Adipose tissue (tissue), 3 donors: ENCODE data around the gene FBXO45. TPM values are rescaled to one million over a fixed set of nuclear protein-coding genes. Genes with fewer than 3 reads are reported as not detected.
"Not testable (repeated sequence)": the region's sequence is repeated elsewhere in the genome, so short reads cannot be mapped to it uniquely, and the experiment has no call there.

ENCODE experiments used
- H3K27ac ChIP-seq: one replicate; pipeline ENCODE4 v1.5.1; 2013; ENCODE audit warnings: low read depth, low read length
- WGBS, 3 donors: extraction: QIAGEN DNeasy Blood & Tissue Kit; methylation state at CpG; one replicate each; pipeline ENCODE4 v1.1.7; 2013; 5-methylcytosine and 5-hydroxymethylcytosine counted together
- polyA plus RNA-seq, 3 donors: library from polyadenylated mRNA; stranded (reverse); fragments of 200-250 nt; gene quantifications; one replicate each; pipeline ENCODE4 v1.2.3, GENCODE V29; 2013
- donor health status: healthy with polysubstance abuse.
- donor health status: Bipolar disorder and iron deficiency.
- donor health status: healthy.

FBXO45 gene
- polyA plus RNA-seq, 3 donors = 2.4 to 4.4 (median 3.7) TPM

- 50 to 70% (median 58%) methylated on average over 10 of the region's 10 CpGs for WGBS, 3 donors
These were observed 65.8 kb downstream of the FBXO45 start for GRCh38 chr3:196634224-196634623.

GRCh38 chr3:196634829-196635228 lies 66.4 kb downstream of the FBXO45 start:
- WGBS, 3 donors = 70 to 76% (median 73%) methylated on average over 7 of the region's 7 CpGs
- no peak overlapping the region for H3K27ac ChIP-seq

More at GRCh38 chr3:196634224-196634623, 65.8 kb downstream of the FBXO45 start:
- no peak overlapping the region for H3K27ac ChIP-seq

GRCh38 chr3:196636369-196637349 lies 68.2 kb downstream of the FBXO45 start:
- 68 to 75% (median 75%) methylated on average over 20 of the region's 20 CpGs for WGBS, 3 donors
- H3K27ac ChIP-seq = no peak overlapping the region

- 86 to 87% (median 87%) methylated on average over 4 of the region's 4 CpGs for WGBS, 3 donors
- not testable (repeated sequence) for H3K27ac ChIP-seq
These were observed 69.5 kb downstream of the FBXO45 start for GRCh38 chr3:196637941-196638340.

Other genes with a start within 250 kb of the FBXO45 start
- not detected for gene TM4SF19, start 230.3 kb upstream of the FBXO45 start, polyA plus RNA-seq
- 10 to 100 TPM in 1 of 3 donors, 1 to 10 TPM in 2; 3.8 to 10.9 (median 4.9) TPM for gene UBXN7, start 136.2 kb upstream of the FBXO45 start, polyA plus RNA-seq
- gene RNF168, start 64.9 kb upstream of the FBXO45 start, polyA plus RNA-seq = 1 to 10 TPM; 3.2 to 9.6 (median 7.2) TPM
- not detected for gene SMCO1, start 53.3 kb upstream of the FBXO45 start, polyA plus RNA-seq
- 1 to 10 TPM; 3.5 to 9.8 (median 8.5) TPM for gene WDR53, start 106 bp upstream of the FBXO45 start, polyA plus RNA-seq
- 1 to 10 TPM; 1.1 to 5.1 (median 3.4) TPM for gene NRROS, start 71.0 kb downstream of the FBXO45 start, polyA plus RNA-seq
- 1 to 10 TPM in 1 of 3 donors, under 1 TPM in 2; 0.58 to 5.3 (median 0.88) TPM for gene CEP19, start 143.6 kb downstream of the FBXO45 start, polyA plus RNA-seq
- gene PIGX, start 143.7 kb downstream of the FBXO45 start, polyA plus RNA-seq = 10 to 100 TPM in 2 of 3 donors, 1 to 10 TPM in 1; 7.2 to 11.1 (median 10.1) TPM
- 10 to 100 TPM; 10.2 to 29.2 (median 28.2) TPM for gene PAK2, start 171.2 kb downstream of the FBXO45 start, polyA plus RNA-seq